ENCODE data around the gene ANTKMT. TPM values are rescaled to one million over a fixed set of nuclear protein-coding genes. Genes with fewer than 3 reads are reported as not detected.

The ANTKMT gene
- total RNA-seq, 1 donor from 2014 or later: 44.9 TPM

GRCh38 chr16:729768-730665, 9.1 kb downstream of the ANTKMT start:
- TF ChIP-seq CTCF (IDR thresholded peaks at IDR 0.05; ENCODE audit: unreplicated experiment): no peak
- Mint-ChIP-seq H3K4me3 (ENCODE audit: low read depth) (no peak overlapping the region), H3K36me3 (ENCODE audit: insufficient read depth) (no peaks in the 10 kb centered on the region)

GRCh38 chr16:730666-731509, 9.9 kb downstream of the ANTKMT start:
- Mint-ChIP-seq H3K36me3 (ENCODE audit: insufficient read depth) (peaks cover 3% of the 10 kb centered on the region), H3K4me3 (ENCODE audit: low read depth) (no peak overlapping the region), H3K27ac (no peak overlapping the region), H3K9me3 (ENCODE audit: low read depth) (no peaks in the 10 kb centered on the region), H3K4me1 (ENCODE audit: low read depth) (no peaks in the 10 kb centered on the region), H3K27me3 (peaks cover 6% of the 10 kb centered on the region)
- TF ChIP-seq CTCF (IDR thresholded peaks at IDR 0.05; ENCODE audit: unreplicated experiment): no peak
- DNase-seq (ENCODE audit: low spot score, unreplicated experiment): no peak

More at GRCh38 chr16:729768-730665, 9.1 kb downstream of the ANTKMT start:
- Mint-ChIP-seq H3K9me3 (ENCODE audit: low read depth) (no peaks in the 10 kb centered on the region), H3K27ac (no peak overlapping the region), H3K27me3 (peaks cover 15% of the 10 kb centered on the region), H3K4me1 (ENCODE audit: low read depth) (no peaks in the 10 kb centered on the region)
- no peak for DNase-seq (ENCODE audit: low spot score, unreplicated experiment)

- Mint-ChIP-seq H3K36me3 (ENCODE audit: insufficient read depth) (peaks cover 5% of the 10 kb centered on the region), H3K27ac (no peak overlapping the region), H3K4me3 (ENCODE audit: low read depth) (no peak overlapping the region), H3K27me3 (no peaks in the 10 kb centered on the region), H3K9me3 (ENCODE audit: low read depth) (no peaks in the 10 kb centered on the region), H3K4me1 (ENCODE audit: low read depth) (no peaks in the 10 kb centered on the region)
- no peak for TF ChIP-seq CTCF (IDR thresholded peaks at IDR 0.05; ENCODE audit: unreplicated experiment)
- DNase-seq (ENCODE audit: low spot score, unreplicated experiment): no peak
These were observed 11.4 kb downstream of the ANTKMT start for GRCh38 chr16:732332-732731.

DNA sequence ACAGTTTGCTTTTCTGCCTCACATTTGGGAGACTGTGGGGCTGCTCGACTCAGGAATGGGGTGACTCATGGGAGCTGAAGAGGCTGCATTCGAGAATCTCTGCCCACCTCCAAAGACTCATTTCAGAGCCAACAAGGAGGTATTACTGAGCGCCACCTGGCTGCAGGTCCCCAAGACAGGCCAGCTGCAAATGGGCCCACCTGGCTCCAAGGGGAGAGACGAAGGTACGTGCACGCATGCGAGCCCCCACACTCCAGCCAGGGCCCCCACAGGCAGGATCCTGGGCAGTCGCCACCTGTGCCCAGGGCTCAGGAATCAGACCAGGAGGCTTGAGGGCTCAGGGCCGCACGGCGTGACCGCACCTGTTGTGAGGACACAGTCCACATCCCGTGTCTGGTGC, 12.0 kb downstream of the ANTKMT start:
- no peak for DNase-seq (ENCODE audit: low spot score, unreplicated experiment)
- Mint-ChIP-seq H3K4me3 (ENCODE audit: low read depth) (no peak overlapping the region), H3K4me1 (ENCODE audit: low read depth) (no peaks in the 10 kb centered on the region), H3K27me3 (no peaks in the 10 kb centered on the region), H3K36me3 (ENCODE audit: insufficient read depth) (peaks cover 7% of the 10 kb centered on the region), H3K27ac (no peak overlapping the region), H3K9me3 (ENCODE audit: low read depth) (no peaks in the 10 kb centered on the region)
- no peak for TF ChIP-seq CTCF (IDR thresholded peaks at IDR 0.05; ENCODE audit: unreplicated experiment)

Data from progenitor cell of endocrine pancreas (in vitro differentiated cells).